SK-N-SH treated with all-trans-retinoic acid at 6 μM for 48 hours (cell line): ENCODE data around the gene BMP6.

ENCODE experiments used
- ARNTL ChIP-seq: fragments of 450-650 bp; formaldehyde crosslinking; IDR thresholded peaks from 2 replicates; pipeline ENCODE4 v1.5.0; 2020; ENCODE audit warnings: low read depth, mild to moderate bottlenecking, moderate library complexity, borderline replicate concordance
- GLIS3 ChIP-seq: fragments of 250-450 bp; sonication (Bioruptor Pico); IDR thresholded peaks from 2 replicates; pipeline ENCODE4 v1.5.0; 2020; ENCODE audit warnings: mild to moderate bottlenecking, moderate library complexity
- RARB ChIP-seq: fragments of 250-450 bp; sonication (Bioruptor Pico); IDR thresholded peaks from 2 replicates; pipeline ENCODE4 v1.8.0; 2021; ENCODE audit warnings: mild to moderate bottlenecking, moderate library complexity
- ZFP3 ChIP-seq: fragments of 250-450 bp; sonication (Bioruptor Pico); IDR thresholded peaks from 2 replicates; pipeline ENCODE4 v1.5.0; 2020; ENCODE audit warnings: mild to moderate bottlenecking, moderate library complexity
- ZNF8 ChIP-seq: fragments of 450-650 bp; formaldehyde crosslinking; IDR thresholded peaks from 2 replicates; pipeline ENCODE4 v1.5.0; 2020; ENCODE audit warnings: mild to moderate bottlenecking, moderate library complexity
- TF ChIP-seq, protein P1 (sequence below): fragments of 250-450 bp; sonication (Bioruptor Pico); IDR thresholded peaks from 2 replicates; pipeline ENCODE4 v1.5.1; 2020; ENCODE audit warnings: low read depth, mild to moderate bottlenecking, moderate library complexity
- TF ChIP-seq, protein P2 (sequence below): fragments of 250-450 bp; sonication (Bioruptor Pico); IDR thresholded peaks from 2 replicates; pipeline ENCODE4 v1.5.1; 2021; ENCODE audit warnings: mild to moderate bottlenecking, moderate library complexity

DNA sequence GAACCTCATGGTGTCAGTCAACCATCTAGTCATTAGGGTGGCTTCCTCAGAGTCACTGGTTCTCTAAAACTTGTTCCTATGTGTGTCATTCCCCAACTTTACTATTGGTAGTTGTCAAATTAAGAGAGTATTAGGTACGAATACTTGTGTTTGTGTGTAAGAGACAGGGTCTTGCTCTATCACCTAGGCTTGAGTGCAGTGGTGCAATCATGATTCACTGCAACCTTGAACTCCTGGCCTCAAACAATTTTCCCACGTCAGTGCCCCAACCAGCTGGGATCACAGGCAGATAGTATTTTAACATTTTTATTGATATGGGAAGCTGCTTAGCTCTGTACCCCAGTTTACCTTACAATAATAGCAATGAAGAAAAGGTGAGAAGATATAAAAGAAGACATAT lies 50.6 kb downstream of the BMP6 start:
- TF ChIP-seq, protein P1, sequence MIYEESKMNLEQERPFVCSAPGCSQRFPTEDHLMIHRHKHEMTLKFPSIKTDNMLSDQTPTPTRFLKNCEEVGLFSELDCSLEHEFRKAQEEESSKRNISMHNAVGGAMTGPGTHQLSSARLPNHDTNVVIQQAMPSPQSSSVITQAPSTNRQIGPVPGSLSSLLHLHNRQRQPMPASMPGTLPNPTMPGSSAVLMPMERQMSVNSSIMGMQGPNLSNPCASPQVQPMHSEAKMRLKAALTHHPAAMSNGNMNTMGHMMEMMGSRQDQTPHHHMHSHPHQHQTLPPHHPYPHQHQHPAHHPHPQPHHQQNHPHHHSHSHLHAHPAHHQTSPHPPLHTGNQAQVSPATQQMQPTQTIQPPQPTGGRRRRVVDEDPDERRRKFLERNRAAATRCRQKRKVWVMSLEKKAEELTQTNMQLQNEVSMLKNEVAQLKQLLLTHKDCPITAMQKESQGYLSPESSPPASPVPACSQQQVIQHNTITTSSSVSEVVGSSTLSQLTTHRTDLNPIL (CRISPR knock-in tag) = no peak
- TF ChIP-seq ZFP3 (CRISPR knock-in tag) (no peak), RARB (CRISPR knock-in tag) (no peak), ZNF8 (CRISPR knock-in tag) (no peak), ARNTL (CRISPR knock-in tag) (no peak), GLIS3 (CRISPR knock-in tag) (no peak)
- TF ChIP-seq, protein P2, sequence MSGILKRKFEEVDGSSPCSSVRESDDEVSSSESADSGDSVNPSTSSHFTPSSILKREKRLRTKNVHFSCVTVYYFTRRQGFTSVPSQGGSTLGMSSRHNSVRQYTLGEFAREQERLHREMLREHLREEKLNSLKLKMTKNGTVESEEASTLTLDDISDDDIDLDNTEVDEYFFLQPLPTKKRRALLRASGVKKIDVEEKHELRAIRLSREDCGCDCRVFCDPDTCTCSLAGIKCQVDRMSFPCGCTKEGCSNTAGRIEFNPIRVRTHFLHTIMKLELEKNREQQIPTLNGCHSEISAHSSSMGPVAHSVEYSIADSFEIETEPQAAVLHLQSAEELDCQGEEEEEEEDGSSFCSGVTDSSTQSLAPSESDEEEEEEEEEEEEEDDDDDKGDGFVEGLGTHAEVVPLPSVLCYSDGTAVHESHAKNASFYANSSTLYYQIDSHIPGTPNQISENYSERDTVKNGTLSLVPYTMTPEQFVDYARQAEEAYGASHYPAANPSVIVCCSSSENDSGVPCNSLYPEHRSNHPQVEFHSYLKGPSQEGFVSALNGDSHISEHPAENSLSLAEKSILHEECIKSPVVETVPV = no peak
